Left ventricle myocardium inferior (tissue), 1 donor: ENCODE results near the gene MYO5B. TPM values are rescaled to one million over a fixed set of nuclear protein-coding genes. Genes with fewer than 3 reads are reported as not detected.

Experiments used
- DNase-seq: peaks from one replicate; pipeline ENCODE4 v3.0.0-alpha.2; 2020
- H3K27ac ChIP-seq: fragments of 200-600 bp; replicated peaks from 2 replicates; pipeline ENCODE4 v1.8.0; 2021
- H3K27me3 ChIP-seq: fragments of 200-600 bp; 2 replicates; pipeline ENCODE4 v1.8.0; 2021; ENCODE audit warnings: low read depth
- H3K36me3 ChIP-seq: fragments of 200-600 bp; 2 replicates; pipeline ENCODE4 v1.8.0; 2021
- H3K4me1 ChIP-seq: fragments of 200-600 bp; 2 replicates; pipeline ENCODE4 v1.8.0; 2021
- H3K4me3 ChIP-seq: fragments of 200-600 bp; 2 replicates; pipeline ENCODE4 v1.8.0; 2021; ENCODE audit warnings: mild to moderate bottlenecking, moderate library complexity
- H3K9me3 ChIP-seq: fragments of 200-600 bp; replicated peaks from 2 replicates; pipeline ENCODE4 v1.8.0; 2021
- CTCF ChIP-seq: fragments of 200-600 bp; IDR thresholded peaks from 2 replicates; pipeline ENCODE4 v1.8.0; 2021; ENCODE audit warnings: antibody characterized with exemption, mild to moderate bottlenecking, borderline replicate concordance
- intact Hi-C: fragments of 100-400 bp; cut with micrococcal nuclease; formaldehyde crosslinking; loops from one replicate; pipeline ENCODE4 v1.11.0; 2022
- total RNA-seq: library from RNA; stranded (reverse); fragmentation: NEBNext Ultra II Directional; extraction: Animal tissue kit (Norgen Biotek cat#: 25700); gene quantifications from one replicate; pipeline ENCODE4 v1.2.1, GENCODE V29; 2021
- donor health status: DM: no; HTN: yes; CAD: no; lungs with severe emphysema.

Gene MYO5B
- total RNA-seq, 1 donor from 2014 or later = 0.44 TPM

GRCh38 chr18:49966090-49966489 lies 228.9 kb downstream of the MYO5B start:
- Histone ChIP-seq H3K9me3 (no peaks in the 10 kb centered on the region), H3K4me3 (no peak overlapping the region), H3K27me3 (peaks cover 26% of the 10 kb centered on the region), H3K4me1 (no peaks in the 10 kb centered on the region), H3K27ac (no peak overlapping the region), H3K36me3 (no peaks in the 10 kb centered on the region)
- intact Hi-C loops = no loop called here
- no peak for DNase-seq
- no peak for TF ChIP-seq CTCF

- H3K27ac ChIP-seq = no peak overlapping the region
- peaks cover 37% of the 10 kb centered on the region for H3K27me3 ChIP-seq
- TF ChIP-seq CTCF = no peak
- no peak for DNase-seq
- intact Hi-C loops = no loop called here
- no peaks in the 10 kb centered on the region for H3K9me3 ChIP-seq
- H3K4me1 ChIP-seq = no peaks in the 10 kb centered on the region
- H3K36me3 ChIP-seq = no peaks in the 10 kb centered on the region
- no peak overlapping the region for H3K4me3 ChIP-seq
Measured at GRCh38 chr18:49963217-49963616, 231.7 kb downstream of the MYO5B start.

GRCh38 chr18:49961271-49961670 lies 233.7 kb downstream of the MYO5B start:
- H3K9me3 ChIP-seq = no peaks in the 10 kb centered on the region
- H3K4me3 ChIP-seq = no peak overlapping the region
- no peaks in the 10 kb centered on the region for H3K36me3 ChIP-seq
- no peaks in the 10 kb centered on the region for H3K4me1 ChIP-seq
- intact Hi-C loops = no loop called here
- no peak for DNase-seq
- H3K27me3 ChIP-seq = peaks cover 41% of the 10 kb centered on the region
- TF ChIP-seq CTCF = no peak
- H3K27ac ChIP-seq = no peak overlapping the region

GRCh38 chr18:49960376-49960775 lies 234.6 kb downstream of the MYO5B start:
- no peak overlapping the region for H3K27ac ChIP-seq
- no peak for DNase-seq
- no peaks in the 10 kb centered on the region for H3K9me3 ChIP-seq
- intact Hi-C loops = no loop called here
- no peak for TF ChIP-seq CTCF
- H3K27me3 ChIP-seq = peaks cover 41% of the 10 kb centered on the region
- no peaks in the 10 kb centered on the region for H3K4me1 ChIP-seq
- no peak overlapping the region for H3K4me3 ChIP-seq
- H3K36me3 ChIP-seq = no peaks in the 10 kb centered on the region

GRCh38 chr18:49959176-49959575 lies 235.8 kb downstream of the MYO5B start:
- Histone ChIP-seq H3K4me1 (no peaks in the 10 kb centered on the region), H3K36me3 (no peaks in the 10 kb centered on the region), H3K27me3 (peaks cover 53% of the 10 kb centered on the region), H3K9me3 (no peaks in the 10 kb centered on the region), H3K27ac (no peak overlapping the region), H3K4me3 (no peak overlapping the region)
- no peak for TF ChIP-seq CTCF
- intact Hi-C loops = no loop called here
- no peak for DNase-seq

GRCh38 chr18:49955263-49955662 lies 239.7 kb downstream of the MYO5B start:
- Histone ChIP-seq H3K9me3 (no peaks in the 10 kb centered on the region), H3K36me3 (no peaks in the 10 kb centered on the region), H3K27me3 (peaks cover 50% of the 10 kb centered on the region), H3K4me1 (no peaks in the 10 kb centered on the region), H3K27ac (no peak overlapping the region), H3K4me3 (no peak overlapping the region)
- intact Hi-C loops = no loop called here
- DNase-seq = no peak
- no peak for TF ChIP-seq CTCF
